ENCODE data around the gene HDLBP. TPM values are rescaled to one million over a fixed set of nuclear protein-coding genes. Genes with fewer than 3 reads are reported as not detected.

The HDLBP gene
- total and polyA plus RNA-seq, 2 experiments from 2014 or later: 230 to 306 TPM

DNA sequence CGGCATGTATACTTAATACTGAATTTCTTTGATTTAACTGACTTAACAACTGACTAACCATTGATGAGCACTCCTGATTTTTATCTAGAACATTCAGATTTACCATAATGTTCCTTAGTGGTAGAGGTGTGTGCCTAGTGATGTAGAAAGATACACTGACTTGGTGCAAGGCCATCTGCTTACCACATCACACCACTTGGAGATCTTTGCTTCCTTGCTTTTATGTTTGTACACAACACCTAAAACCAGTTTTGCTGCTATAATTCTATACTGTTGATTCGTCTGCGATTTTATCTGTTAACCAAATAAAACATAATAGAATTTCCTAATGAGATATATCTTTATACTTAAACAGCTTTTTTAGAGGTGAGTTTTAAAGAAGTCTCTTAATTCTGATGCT lies 36.8 kb upstream of the HDLBP start:
- TF ChIP-seq, protein P1, sequence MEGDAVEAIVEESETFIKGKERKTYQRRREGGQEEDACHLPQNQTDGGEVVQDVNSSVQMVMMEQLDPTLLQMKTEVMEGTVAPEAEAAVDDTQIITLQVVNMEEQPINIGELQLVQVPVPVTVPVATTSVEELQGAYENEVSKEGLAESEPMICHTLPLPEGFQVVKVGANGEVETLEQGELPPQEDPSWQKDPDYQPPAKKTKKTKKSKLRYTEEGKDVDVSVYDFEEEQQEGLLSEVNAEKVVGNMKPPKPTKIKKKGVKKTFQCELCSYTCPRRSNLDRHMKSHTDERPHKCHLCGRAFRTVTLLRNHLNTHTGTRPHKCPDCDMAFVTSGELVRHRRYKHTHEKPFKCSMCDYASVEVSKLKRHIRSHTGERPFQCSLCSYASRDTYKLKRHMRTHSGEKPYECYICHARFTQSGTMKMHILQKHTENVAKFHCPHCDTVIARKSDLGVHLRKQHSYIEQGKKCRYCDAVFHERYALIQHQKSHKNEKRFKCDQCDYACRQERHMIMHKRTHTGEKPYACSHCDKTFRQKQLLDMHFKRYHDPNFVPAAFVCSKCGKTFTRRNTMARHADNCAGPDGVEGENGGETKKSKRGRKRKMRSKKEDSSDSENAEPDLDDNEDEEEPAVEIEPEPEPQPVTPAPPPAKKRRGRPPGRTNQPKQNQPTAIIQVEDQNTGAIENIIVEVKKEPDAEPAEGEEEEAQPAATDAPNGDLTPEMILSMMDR (conservative IDR thresholded peaks at IDR 0.05; ENCODE audit: low read depth in 2 of 2): no peak
- TF ChIP-seq CREB1 (CRISPR knock-in tag; IDR thresholded peaks at IDR 0.05; ENCODE audit: low read depth): no peak
- no peak for TF ChIP-seq JUNB (IDR thresholded peaks at IDR 0.05; ENCODE audit: unreplicated experiment)
- no peak for TF ChIP-seq ZNF114 (CRISPR knock-in tag; IDR thresholded peaks at IDR 0.05)
- no peak for TF ChIP-seq POLR2AphosphoS5 (IDR thresholded peaks at IDR 0.05; ENCODE audit: low read depth)
- TF ChIP-seq, protein P2, sequence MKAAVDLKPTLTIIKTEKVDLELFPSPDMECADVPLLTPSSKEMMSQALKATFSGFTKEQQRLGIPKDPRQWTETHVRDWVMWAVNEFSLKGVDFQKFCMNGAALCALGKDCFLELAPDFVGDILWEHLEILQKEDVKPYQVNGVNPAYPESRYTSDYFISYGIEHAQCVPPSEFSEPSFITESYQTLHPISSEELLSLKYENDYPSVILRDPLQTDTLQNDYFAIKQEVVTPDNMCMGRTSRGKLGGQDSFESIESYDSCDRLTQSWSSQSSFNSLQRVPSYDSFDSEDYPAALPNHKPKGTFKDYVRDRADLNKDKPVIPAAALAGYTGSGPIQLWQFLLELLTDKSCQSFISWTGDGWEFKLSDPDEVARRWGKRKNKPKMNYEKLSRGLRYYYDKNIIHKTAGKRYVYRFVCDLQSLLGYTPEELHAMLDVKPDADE (IDR thresholded peaks at IDR 0.05): no peak
- TF ChIP-seq ZNF331 (CRISPR knock-in tag; IDR thresholded peaks at IDR 0.05; ENCODE audit: low read depth): no peak
- TF ChIP-seq, protein P3, sequence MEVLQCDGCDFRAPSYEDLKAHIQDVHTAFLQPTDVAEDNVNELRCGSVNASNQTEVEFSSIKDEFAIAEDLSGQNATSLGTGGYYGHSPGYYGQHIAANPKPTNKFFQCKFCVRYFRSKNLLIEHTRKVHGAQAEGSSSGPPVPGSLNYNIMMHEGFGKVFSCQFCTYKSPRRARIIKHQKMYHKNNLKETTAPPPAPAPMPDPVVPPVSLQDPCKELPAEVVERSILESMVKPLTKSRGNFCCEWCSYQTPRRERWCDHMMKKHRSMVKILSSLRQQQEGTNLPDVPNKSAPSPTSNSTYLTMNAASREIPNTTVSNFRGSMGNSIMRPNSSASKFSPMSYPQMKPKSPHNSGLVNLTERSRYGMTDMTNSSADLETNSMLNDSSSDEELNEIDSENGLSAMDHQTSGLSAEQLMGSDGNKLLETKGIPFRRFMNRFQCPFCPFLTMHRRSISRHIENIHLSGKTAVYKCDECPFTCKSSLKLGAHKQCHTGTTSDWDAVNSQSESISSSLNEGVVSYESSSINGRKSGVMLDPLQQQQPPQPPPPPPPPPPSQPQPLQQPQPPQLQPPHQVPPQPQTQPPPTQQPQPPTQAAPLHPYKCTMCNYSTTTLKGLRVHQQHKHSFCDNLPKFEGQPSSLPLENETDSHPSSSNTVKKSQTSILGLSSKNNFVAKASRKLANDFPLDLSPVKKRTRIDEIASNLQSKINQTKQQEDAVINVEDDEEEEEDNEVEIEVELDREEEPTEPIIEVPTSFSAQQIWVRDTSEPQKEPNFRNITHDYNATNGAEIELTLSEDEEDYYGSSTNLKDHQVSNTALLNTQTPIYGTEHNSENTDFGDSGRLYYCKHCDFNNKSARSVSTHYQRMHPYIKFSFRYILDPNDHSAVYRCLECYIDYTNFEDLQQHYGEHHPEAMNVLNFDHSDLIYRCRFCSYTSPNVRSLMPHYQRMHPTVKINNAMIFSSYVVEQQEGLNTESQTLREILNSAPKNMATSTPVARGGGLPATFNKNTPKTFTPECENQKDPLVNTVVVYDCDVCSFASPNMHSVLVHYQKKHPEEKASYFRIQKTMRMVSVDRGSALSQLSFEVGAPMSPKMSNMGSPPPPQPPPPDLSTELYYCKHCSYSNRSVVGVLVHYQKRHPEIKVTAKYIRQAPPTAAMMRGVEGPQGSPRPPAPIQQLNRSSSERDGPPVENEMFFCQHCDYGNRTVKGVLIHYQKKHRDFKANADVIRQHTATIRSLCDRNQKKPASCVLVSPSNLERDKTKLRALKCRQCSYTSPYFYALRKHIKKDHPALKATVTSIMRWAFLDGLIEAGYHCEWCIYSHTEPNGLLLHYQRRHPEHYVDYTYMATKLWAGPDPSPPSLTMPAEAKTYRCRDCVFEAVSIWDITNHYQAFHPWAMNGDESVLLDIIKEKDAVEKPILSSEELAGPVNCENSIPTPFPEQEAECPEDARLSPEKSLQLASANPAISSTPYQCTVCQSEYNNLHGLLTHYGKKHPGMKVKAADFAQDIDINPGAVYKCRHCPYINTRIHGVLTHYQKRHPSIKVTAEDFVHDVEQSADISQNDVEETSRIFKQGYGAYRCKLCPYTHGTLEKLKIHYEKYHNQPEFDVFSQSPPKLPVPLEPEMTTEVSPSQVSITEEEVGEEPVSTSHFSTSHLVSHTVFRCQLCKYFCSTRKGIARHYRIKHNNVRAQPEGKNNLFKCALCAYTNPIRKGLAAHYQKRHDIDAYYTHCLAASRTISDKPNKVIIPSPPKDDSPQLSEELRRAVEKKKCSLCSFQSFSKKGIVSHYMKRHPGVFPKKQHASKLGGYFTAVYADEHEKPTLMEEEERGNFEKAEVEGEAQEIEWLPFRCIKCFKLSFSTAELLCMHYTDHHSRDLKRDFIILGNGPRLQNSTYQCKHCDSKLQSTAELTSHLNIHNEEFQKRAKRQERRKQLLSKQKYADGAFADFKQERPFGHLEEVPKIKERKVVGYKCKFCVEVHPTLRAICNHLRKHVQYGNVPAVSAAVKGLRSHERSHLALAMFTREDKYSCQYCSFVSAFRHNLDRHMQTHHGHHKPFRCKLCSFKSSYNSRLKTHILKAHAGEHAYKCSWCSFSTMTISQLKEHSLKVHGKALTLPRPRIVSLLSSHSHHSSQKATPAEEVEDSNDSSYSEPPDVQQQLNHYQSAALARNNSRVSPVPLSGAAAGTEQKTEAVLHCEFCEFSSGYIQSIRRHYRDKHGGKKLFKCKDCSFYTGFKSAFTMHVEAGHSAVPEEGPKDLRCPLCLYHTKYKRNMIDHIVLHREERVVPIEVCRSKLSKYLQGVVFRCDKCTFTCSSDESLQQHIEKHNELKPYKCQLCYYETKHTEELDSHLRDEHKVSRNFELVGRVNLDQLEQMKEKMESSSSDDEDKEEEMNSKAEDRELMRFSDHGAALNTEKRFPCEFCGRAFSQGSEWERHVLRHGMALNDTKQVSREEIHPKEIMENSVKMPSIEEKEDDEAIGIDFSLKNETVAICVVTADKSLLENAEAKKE (CRISPR knock-in tag; IDR thresholded peaks at IDR 0.05): no peak
- no peak for TF ChIP-seq EZH2phosphoT487 (IDR thresholded peaks at IDR 0.05; ENCODE audit: unreplicated experiment)
- TF ChIP-seq STAT1 (IDR thresholded peaks at IDR 0.05; ENCODE audit: unreplicated experiment): no peak
- no peak for TF ChIP-seq NANOG (IDR thresholded peaks at IDR 0.05; ENCODE audit: borderline replicate concordance)
- H3K27ac ChIP-seq (ENCODE audit: low read depth): no peak overlapping the region
- no peak for DNase-seq (ENCODE audit: low spot score)
- peaks cover 5% of the 10 kb centered on the region for H3K4me1 ChIP-seq (ENCODE audit: insufficient read depth)
- Mint-ChIP-seq H3K27me3 (ENCODE audit: insufficient read depth, low read depth, poor library complexity) (peaks cover 6% of the 10 kb centered on the region), H3K27ac (no peak overlapping the region), H3K4me1 (peaks cover 19% of the 10 kb centered on the region), H3K4me3 (no peak overlapping the region), H3K36me3 (ENCODE audit: low read depth) (peaks cover 70% of the 10 kb centered on the region), H3K9me3 (no peaks in the 10 kb centered on the region)
- peaks cover 52% of the 10 kb centered on the region for H3K36me3 ChIP-seq (ENCODE audit: insufficient read depth)
- no peaks in the 10 kb centered on the region for H3K27me3 ChIP-seq (ENCODE audit: insufficient read depth)
- ATAC-seq: no peak
- peaks cover 8% of the 10 kb centered on the region for H3K79me2 ChIP-seq (replicated peaks; ENCODE audit: insufficient read depth)
- H3K9me2 ChIP-seq (ENCODE audit: insufficient read depth): no peaks in the 10 kb centered on the region
- H4K20me1 ChIP-seq (replicated peaks; ENCODE audit: insufficient read depth): peaks cover 13% of the 10 kb centered on the region
- no peak overlapping the region for H3K4me2 ChIP-seq
- no peak overlapping the region for H3K4me3 ChIP-seq
- 0 out of 2 replicates have a peak, but pooled peaks cover 4% of the 10 kb centered on the region for H3F3A ChIP-seq (replicated peaks; ENCODE audit: low read depth)
- H2AFZ ChIP-seq: no peak overlapping the region
